AG10803 (cell line): ENCODE data around the gene TMIGD3.
A peak's percentile ranks its signal among the peaks of the same experiment; 100 is the strongest.

Source experiments
- DNase-seq: peaks from one replicate; pipeline ENCODE4 v3.0.0; 2010; ENCODE audit warnings: low read depth
- H3K4me3 ChIP-seq: 2 replicates; pipeline ENCODE4 v1.5.1; 2011; ENCODE audit warnings: mild to moderate bottlenecking, low read length, control low read depth
- CTCF ChIP-seq: conservative IDR thresholded peaks from 2 replicates; pipeline ENCODE4 v1.5.1; 2011; ENCODE audit warnings: mild to moderate bottlenecking, low read length, control low read depth, inconsistent platforms

The TMIGD3 gene

DNA sequence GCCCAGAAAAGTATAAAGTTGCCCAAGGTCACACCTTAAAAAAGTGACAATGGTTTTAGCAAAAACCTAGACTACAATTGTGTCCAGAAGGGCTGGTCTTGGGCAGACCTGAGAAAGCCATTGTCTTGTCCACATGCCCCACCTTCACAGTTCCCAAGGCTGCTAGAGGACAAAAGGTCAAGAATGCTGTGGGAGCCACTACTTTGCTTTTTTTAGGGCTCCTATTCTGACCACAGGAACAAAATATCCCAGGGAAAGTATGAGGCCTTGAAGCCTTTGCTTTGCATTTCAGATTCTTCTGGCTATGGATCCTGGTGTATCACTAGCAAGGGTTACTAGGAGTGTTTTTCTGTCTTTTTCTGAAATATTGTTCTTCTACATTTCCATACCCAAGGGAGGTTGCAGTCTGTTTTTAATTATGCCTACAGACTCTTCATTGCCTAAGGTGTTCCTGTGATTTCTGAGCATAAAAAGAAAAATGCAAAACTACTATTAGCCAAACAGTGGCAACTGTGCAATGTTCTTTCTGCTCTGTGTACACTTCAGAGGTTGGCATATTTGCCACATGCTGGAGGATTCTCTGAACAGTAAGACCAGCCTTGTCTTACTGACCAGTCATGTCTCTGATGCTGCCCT lies 18.9 kb downstream of the TMIGD3 start:
- DNase-seq = peak; percentile 33
- no peak overlapping the region for H3K4me3 ChIP-seq
- TF ChIP-seq CTCF = no peak

GRCh38 chr1:111483876-111484275 lies 19.6 kb downstream of the TMIGD3 start:
- no peak for DNase-seq
- no peak for TF ChIP-seq CTCF
- H3K4me3 ChIP-seq = no peak overlapping the region

DNA sequence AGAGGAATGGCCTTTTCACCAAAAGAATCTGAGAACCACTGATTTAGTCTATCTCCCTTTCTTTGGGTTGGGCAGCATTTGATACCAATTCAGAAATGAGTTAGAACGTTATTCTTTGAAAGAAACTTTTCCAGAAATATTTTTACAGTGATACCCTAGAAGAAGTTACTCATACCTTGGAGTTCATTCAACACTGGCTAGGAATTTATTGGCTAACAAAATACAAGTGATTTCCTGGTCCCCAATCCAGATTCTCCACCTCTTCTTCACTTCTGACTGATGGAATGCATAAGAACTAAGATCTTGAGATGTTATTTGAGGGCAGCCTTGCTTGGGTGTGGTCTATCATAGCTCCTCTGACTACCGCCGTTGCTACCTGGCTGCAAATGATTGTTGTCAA lies 20.3 kb downstream of the TMIGD3 start:
- peak; percentile 50 for DNase-seq
- no peak overlapping the region for H3K4me3 ChIP-seq
- TF ChIP-seq CTCF = no peak

GRCh38 chr1:111481387-111482221 lies 21.8 kb downstream of the TMIGD3 start:
- H3K4me3 ChIP-seq = no peak overlapping the region
- peak; percentile 66 for DNase-seq
- TF ChIP-seq CTCF = peak; percentile 90

DNA sequence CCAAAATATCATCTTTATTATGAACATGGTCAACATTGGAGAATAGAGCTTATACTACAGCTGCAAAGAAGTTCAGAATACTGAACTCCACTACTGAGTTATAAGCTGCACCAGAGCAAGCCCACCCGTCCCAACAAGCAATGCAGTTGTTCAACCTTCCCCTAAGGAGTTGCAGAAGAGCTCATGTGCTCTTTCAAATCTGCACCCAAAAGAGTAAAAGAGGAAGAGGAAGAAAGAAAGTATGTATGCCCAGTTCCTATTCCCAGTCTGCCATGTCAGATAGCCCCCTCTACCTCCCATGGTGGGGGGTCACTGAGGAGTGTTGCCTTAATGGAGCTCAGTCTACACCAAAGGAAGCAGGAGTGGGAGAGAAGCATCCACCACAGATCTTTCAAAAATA lies 22.8 kb downstream of the TMIGD3 start:
- no peak for DNase-seq
- TF ChIP-seq CTCF = no peak
- no peak overlapping the region for H3K4me3 ChIP-seq

DNA sequence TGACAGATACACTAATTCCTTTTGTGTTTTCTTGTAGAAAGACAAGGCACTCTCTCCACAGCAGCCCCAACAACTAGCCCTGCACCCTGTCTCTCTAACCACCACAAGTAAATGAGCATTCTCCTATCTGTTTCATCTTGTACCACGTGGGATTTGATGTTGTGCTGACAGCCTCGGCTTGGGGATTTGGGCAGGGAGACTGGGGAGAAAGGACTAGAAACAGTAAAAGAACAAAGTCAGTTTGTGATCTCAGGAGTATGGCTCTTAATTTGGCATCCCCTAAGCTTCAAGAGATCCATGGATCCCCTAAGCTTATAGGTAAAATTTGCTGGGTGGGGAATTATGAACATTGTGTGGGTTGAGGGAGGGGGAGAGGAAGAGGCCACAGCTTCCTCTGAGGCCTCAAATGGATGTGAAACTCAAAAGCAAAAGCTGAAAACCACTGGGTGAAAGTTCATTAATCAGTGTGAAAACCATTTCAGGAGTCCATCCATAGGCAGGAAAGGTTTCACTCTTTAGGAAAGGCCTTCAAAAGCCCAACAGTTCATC lies 26.6 kb downstream of the TMIGD3 start:
- TF ChIP-seq CTCF = no peak

DNA sequence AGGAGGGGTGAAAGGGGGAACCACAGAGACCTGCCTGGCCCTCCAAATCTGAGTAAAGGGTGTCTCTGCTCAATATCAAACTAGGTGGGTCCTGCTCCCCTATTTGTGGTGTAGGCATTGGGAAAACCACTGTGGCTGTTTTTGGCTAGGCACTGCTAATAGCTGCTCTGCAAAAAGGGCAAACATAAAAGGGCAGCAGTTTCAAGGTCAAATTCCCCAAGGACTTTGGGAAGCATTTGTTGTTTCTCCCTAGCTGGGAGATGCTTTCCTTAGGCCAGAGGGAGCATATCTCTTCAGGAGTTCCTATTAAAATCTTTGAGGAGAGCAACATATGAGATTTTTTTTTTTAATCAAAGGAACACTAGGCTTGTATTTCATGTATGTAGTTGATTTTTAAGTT lies 27.2 kb downstream of the TMIGD3 start:
- no peak overlapping the region for H3K4me3 ChIP-seq
- no peak for DNase-seq
- no peak for TF ChIP-seq CTCF

More for the DNA sequence above, 26.6 kb downstream of the TMIGD3 start:
- DNase-seq = no peak
- H3K4me3 ChIP-seq = no peak overlapping the region
